Endometrium (tissue), 2 donors: ENCODE results near the gene PRSS53.
A peak's percentile ranks its signal among the peaks of the same experiment; 100 is the strongest.
"Not testable (repeated sequence)": the region's sequence is repeated elsewhere in the genome, so short reads cannot be mapped to it uniquely, and the experiment has no call there.

Experiments used
- FAIRE-seq: peaks from 2 replicates; lab custom pipeline; 2012; peaks lifted over from hg19 to GRCh38; lab: Jason Lieb, UNC
- donor health status: control.
- donor health status: control.

PRSS53 gene

DNA sequence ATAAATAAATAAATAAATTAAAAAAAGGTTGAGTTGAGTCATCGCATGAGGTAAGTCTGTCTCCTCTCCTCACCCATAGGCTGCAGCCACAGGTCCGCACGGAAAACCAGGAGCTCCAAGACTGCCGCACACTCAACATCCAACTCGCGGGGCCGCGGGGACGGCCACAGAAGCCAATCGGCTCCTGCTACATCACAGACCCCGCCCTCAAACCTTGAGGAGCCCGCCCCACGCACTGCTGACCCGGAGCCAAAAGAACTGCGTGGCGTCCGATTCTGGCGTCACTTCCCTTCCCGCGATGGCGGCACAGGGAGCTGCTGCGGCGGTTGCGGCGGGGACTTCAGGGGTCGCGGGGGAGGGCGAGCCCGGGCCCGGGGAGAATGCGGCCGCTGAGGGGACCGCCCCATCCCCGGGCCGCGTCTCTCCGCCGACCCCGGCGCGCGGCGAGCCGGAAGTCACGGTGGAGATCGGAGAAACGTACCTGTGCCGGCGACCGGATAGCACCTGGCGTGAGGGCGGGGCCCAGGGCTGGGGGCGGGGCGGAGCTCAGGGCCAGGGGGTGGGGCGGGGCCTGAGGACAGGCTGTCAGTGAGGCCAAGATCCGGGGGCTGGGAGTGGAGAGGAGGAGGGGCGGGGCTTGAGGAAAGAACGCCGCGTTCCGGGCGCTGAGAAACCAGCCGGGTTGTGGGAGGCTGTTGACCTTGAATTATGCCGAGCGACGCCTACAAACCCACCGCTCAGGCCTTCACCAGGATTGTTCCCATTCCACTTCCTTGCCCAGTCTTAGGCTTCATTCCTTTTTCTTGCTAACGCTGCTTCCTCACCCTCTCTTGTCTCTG is 28.9 kb upstream of the PRSS53 start, which contains the start of gene KAT8:
TSS of gene KAT8 (plus strand) at position 281 of the 839 bp plus-strand sequence. CDS start at position 299, 18 bp downstream.
- peak; percentile 88 for FAIRE-seq

DNA sequence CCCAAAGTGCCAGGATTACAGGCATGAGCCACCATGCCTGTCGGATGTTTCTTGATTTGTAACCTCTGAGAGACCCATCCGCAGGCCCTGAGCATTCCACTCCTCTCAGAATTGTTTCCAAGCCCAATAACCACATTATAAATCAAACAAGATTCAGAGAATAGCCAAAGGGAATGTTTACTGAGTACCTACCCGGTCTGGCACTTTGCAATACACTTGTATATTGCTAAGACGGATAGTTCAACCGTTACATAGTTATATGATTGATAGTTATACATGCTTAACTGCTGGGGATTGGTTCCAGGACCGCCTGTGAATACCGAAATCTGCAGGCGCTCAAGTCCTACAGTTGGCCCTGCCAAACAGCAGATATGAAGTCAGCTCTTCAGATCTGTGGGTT is 25.7 kb upstream of the PRSS53 start:
- FAIRE-seq: no peak

DNA sequence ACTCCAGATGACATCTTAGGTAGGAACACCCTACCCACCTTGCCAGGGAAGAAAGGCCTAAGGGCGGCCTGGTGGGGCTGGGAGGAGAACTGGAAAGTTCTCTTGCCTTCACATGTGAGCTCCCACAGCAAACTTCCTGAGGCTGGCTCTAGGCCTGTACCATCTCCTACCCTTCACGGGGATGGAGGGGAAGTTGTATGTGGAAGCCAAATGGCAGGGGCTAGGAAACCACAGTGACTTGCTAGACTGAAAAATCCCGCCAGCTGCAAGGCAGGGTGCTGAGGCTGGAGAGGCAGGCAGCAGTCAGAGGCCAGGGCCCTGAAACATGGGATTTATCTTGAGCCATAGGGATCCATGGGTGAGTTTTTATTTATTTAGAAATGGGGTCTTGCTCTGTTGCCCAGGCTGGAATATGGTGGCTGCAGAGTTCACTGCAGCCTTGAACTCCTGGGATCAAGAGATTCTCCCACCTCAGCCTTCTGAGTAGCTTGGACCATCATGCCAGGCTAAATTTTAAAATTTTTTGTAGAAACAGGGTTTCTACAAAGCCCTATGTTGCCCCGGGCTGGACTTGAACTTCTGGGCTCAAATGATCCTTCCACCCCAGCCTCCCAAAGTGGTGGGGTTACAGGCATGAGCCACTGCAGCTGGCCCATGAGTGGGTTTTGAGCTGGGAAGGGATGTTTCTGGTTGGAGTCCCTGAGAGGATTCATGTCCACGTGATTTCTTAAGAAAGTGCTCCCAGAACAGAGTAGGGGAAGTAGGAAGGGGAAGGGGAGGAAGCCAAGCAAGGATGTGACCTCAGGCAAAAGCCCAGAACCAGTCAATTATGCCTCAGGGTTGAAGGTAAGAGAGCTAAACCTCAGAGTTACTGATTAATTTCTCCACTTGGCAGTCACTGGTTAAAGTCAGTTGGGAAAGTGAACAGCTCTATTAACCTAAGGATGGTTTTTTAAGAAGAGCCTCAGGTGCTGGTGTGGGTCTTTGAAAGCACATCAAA is 24.7 kb upstream of the PRSS53 start:
- no peak for FAIRE-seq

DNA sequence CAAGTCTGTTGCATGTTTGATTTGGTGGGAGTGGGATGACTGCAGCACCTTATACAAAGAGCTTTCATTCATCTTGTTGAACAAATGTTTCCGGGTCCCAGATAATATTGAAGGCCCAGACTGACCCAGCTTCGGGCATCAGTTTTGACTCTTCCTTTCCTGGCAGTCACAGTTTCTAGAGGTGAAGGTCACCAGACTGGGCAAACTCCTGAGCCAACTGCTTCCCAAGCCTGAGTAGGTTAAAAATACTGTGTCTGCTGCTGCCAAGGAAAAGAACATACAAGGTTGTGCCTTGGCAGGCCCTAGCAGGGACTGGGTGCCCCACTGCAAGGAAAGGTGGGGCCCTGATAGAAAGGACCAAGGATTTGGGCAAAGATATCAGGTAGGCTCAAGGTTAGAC is 24.0 kb upstream of the PRSS53 start:
- FAIRE-seq: no peak

DNA sequence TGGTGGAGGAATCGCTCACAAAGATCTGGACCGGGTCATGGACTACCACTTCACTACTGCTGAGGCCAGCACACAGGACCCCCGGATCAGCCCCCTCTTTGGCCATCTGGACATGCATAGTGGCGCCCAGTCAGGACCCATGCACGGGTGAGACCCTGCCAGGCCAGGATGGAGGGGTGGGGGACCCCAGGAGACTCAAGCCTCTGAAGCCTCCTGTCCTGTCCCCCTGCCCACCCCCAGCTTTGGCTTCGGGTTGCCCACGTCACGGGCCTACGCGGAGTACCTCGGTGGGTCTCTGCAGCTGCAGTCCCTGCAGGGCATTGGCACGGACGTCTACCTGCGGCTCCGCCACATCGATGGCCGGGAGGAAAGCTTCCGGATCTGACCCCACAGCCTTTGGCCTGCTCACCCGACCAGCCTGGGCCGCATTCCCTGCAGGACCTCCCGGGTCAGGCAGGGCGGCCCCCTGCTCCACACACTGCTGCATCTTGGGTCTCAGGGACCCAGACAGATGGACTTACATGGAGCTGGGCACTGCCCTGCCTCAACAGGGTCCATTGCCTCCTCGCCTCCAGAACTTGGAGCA is 23.2 kb upstream of the PRSS53 start:
- FAIRE-seq: no peak

DNA sequence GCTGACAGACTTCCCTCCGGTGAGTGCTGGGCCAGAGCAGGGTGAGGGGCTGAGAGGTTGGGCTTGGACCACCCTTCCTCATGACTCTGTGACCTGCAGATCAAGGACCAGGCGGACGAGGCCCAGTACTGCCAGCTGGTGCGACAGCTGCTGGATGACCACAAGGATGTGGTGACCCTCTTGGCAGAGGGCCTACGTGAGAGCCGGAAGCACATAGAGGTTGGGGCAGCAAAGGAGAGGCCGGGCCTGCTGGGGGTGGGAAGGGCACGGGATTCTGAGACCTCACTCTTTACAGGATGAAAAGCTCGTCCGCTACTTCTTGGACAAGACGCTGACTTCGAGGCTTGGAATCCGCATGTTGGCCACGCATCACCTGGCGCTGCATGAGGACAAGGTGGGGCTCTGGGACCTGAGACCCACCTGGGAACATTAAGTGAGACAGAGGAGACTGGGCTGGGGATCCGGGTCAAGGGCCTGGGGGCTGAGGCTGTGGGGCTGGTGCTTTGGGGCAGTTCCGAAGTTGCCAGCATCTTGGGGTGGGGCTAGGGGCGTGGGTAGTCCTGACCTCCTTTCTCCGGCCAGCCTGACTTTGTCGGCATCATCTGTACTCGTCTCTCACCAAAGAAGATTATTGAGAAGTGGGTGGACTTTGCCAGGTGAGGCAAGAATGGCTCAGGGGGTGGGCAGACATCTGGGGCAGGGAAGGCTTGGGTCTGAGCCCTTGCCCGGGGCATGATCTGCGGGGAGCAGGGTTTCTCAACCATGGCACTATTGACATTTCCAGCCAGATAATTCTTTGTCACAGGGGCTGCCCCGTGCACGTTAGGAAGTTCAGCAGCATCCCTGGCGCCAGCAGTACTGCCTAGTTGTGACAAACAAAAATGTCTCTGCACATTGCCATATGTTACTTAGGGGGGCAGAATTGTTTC is 21.6 kb upstream of the PRSS53 start:
- no peak for FAIRE-seq

DNA sequence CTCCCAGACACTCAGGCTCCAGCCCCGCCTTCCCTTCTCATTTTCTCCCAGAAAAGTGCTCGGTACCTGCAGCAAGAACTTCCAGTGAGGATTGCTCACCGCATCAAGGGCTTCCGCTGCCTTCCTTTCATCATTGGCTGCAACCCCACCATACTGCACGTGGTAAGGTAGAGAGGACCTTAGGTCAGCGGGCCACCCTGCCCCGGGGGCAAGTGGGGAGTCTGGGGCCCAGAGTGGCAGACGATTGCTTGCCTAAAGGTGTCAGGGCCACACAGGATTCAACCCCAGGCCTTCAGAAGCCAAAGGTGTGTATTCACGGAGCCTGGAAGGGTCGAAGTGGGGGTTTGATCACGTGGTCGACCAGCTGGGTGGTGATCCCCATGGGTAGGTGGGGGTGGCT is 20.9 kb upstream of the PRSS53 start:
- no peak for FAIRE-seq

DNA sequence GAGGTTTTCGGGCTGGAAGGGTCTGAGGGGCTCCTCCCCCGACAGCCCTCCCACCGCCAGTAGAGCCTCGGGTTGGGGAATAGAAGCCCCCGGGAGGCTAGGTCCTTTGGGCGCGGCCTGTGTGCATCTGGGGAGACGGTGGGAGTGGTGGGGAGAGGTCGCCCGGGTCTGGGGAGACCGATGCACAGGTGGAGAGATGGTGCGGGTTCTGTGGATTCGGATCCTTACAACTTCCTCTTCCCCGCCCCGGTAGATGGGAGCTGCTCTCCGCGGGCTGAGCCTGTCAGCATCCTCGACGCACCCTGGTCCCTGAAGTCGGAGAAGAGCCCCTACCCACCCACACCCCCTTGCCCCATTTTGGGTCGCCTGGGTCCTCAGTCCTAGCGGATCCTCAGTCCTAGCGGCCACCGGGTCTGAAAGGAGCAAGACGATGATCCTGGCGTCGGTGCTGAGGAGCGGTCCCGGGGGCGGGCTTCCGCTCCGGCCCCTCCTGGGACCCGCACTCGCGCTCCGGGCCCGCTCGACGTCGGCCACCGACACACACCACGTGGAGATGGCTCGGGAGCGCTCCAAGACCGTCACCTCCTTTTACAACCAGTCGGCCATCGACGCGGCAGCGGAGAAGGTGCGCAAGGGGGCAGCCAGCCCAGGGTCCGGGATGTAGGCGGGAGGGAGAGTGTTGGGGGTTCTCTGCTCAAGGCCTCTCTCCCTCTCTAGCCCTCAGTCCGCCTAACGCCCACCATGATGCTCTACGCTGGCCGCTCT is 20.2 kb upstream of the PRSS53 start:
- FAIRE-seq: no peak

DNA sequence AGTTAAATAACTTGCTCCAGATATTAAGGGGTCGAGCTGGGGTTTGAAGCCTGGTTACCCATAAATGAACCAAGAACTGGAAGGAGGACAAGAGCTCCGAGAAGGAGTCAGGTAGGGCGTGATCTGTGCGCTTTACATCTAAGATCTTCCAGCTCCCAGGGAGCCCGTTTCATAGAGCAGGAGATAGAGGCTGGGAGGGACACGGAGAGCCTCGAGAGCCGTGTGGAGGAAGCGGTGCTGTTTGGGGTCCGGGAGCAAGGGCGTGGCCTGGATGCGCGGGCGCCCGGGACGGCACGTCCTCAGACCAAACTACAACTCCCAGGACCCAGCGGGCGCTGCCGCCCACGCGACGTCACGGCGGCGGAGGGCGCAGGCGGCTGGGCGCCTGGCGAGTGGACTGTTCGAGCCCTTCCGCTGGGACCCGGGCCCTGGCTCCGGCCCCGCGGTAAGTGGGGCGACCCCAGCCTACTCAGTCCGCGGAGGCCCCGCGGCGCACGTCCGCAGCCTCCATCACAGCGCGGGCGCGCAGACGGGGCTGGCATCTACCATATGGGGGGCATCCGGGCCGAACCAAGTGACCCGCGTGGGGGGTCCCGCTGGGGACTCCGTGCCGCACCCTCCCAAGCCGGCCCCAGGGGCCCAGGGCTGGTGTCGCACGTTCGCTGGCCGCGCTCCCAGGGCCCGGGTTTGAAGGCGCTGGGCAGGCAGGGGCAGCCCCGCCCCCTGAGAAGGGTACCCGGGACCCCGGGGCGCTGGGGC is 19.5 kb upstream of the PRSS53 start, which contains the start of gene BCKDK:
TSS of gene BCKDK (plus strand) at position 352 of the 759 bp plus-strand sequence. CDS start 838 bp downstream, outside the sequence.
- no peak for FAIRE-seq

DNA sequence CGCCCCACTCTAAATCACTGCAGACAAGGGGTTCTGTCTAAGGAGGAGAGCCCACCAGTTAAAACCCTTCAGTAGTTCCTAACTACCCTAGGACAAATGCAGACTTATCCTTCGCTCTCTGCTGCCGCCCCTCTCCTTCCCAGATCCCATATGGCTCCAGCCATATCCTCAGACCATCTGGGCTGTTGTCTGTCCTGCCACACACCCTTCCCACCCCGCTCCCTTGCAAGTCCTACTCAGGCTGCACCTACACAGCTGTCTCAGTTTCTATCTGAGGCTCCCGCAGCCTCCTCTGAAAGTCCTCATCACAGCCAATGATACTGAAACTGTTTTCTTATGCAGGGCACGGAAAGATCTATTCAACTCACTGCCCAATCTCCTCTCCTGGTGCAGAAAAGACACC is 18.7 kb upstream of the PRSS53 start:
- FAIRE-seq: no peak

DNA sequence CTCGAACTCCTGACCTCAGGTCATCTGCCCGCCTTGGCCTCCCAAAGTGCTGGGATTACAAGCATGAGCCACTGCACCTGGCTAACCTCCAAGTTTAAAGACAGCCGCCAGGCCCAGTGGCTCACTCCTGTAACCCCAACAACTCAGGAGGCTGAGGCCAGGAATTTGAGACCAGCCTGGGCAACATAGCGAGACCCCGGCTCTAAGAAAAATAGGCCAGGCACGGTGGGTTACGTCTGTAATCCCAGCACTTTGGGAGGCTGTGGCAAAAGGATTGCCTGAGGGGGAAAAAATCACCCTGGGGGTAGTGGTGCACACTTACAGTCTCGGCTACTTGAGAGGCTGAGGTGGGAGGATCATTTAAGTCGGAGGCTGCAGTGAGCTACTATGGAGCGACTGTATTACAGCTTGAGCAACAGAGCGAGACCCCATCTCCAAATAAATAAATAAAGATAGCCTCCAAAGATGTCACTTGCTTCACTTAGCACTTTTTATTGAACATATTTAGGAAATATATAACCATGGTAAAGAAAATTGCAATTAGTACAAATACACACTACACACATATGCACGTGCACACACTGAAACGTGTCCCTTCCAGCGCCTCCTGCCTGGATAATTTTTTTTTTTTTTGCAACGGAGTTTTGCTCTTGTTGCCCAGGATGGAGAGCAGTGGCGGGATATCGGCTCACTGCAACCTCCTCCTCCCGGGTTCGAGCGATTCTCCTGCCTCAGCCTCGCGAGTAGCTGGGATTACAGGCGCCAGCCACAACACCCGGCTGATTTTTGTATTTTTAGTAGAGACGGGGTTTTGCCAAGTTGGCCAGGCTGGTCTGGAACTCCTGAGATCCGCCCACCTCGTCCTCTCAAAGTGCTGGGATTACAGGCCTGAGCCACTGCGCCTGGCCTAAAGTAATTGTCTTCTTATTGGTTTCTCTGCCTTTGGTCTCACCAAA is 18.0 kb upstream of the PRSS53 start:
- FAIRE-seq: no peak

DNA sequence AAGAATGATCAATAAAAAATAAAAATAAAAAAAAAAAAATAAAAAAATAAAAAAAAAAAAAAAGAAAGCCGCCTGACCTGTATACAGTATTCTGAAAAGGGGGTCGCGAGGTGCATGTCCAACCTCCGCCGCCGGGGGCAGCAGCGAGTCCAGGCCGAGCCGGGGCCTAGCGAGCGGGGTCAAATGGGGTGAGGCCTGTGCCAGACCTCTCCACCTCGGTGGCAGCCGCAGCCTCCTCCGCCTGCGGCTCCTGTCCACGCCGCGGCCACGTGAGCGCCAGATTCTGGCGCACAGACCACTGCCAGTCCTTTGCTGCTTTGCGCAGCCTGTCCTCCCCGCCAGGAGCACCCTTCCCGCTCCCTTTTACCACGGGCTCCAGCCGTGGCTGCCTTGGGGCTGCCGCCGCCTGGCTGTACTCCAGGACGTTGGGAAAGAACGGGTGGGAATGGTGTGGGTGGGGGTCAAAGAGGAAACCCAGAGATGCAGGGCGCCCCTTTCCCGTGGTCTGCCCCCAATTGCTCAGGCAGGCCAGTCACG is 17.0 kb upstream of the PRSS53 start:
- no peak for FAIRE-seq

DNA sequence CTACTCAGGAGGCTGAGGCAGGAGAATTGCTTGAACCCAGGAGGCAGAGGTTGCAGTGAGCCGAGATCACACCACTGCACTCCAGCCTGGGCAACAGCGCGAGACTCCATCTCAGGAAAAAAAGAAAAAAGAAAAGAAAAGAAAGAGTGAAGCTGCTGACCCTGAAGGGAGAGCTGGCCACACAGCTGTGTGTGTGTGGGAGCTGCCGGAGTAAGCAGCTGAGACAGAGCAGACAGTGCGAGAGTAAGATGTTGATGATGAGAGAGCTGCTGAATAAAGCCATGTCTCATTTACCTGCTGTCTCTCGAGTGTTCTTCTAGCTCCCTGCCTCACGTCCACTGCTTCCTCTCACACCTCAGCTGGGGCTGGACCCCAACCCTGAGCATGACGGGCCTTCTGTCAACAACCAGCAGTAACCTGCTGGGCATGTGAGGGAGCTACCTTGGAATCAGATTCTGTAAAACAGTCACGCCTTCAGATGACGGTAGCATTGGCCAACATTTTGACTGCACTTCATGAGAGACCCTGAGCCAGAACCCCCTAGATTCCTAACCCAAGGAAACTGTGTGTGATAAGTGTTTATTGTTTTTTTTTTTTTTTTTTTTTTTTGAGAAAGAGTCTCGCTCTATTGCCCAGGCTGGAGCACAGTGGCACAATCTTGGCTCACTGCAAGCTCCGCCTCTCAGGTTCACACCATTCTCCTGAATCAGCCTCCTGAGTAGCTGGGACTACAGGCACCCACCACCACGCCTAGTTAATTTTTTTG is 12.3 kb upstream of the PRSS53 start:
- FAIRE-seq: not testable (repeated sequence)

DNA sequence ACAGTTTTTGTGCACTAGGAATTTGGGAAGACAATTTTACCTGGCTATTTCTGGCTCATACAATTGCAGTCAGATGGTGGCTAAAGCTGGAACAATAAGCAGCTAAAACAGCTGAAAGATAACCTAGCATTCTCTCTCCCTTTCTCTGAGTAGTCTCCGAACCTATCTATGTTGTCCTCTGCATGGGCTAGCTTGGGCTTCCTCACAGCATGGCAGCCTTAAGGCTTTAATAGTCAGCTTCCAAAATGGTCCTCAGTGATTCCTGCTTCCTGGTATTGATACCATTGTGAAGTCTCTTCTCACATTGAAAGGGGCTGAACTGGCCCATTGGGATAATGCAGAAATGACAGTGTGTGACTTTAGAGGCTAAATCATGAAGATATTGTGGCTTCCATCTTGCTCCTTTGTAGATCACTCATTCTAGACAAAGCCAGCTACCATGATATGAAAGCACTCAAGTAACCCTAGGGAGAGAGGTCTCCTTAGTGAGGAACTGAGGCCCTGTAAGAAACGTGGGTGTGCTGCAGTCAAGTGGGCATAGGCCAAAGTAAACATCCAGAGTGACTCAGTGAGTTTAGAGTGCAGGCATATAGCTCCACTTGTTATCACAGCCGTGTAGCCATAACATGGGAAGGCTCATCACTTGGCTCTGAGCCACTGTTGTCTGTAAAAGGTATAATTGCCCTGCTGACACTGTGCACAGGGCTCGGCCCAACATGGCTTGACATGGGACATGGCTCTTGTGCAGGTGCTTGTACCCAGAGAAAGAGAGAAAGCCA is 11.3 kb upstream of the PRSS53 start:
- FAIRE-seq: no peak

DNA sequence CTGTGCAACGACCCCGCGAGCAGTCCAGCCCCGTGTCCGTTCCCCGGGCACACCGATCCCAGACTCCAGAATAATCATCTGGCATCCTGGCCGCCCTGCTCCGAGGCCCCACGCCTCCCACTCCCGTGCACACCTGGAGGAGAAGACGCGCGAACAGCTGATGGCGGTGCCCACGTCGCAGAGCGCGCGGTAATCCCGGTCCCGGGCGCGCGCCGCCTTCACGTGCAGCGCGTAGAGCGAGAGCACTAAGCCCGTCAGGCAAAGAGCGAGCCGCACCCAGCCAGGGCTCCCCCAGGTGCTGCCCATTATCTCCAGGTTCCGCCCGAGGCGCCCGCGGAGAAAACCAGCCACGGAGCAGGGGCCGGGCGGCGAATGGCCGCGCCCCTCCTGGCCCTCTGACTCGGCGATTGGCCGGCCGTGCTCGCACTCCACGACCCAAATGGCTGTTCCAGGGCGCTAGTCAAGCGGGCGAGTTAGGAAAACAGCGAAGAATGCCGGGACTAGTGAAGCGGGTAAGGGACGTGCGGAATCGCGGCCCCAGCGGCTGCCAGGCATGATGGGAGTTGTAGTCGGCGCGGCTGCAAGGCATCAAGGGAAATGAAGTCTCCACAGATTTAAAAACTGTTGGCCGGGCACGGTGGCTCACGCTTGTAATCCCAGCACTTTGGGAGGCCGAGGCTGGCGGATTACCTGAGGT is 5.8 kb upstream of the PRSS53 start, which contains the start of gene VKORC1:
TSS of gene VKORC1 (minus strand) at position 374 of the 697 bp plus-strand sequence. CDS start at position 306, 68 bp downstream.
- peak; percentile 77 for FAIRE-seq

DNA sequence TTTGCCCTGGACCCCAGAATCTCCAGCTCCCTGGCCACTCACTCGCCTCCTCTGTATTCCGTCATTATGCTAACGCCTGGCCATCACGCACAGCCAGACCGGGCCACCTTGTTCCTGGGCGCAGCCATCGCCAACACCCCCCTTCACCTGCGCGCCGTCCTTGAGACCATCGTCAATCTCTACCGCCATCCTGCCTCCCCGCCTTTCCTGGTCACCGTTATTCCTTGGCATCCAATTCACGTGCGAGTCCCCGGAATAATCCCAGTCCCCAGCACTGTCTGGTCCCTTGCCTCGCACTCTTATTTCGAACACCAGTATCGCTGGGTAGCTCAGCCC is 5.3 kb upstream of the PRSS53 start:
- no peak for FAIRE-seq
